ENCODE measurements around the gene UBE2D3.

UBE2D3 gene

DNA sequence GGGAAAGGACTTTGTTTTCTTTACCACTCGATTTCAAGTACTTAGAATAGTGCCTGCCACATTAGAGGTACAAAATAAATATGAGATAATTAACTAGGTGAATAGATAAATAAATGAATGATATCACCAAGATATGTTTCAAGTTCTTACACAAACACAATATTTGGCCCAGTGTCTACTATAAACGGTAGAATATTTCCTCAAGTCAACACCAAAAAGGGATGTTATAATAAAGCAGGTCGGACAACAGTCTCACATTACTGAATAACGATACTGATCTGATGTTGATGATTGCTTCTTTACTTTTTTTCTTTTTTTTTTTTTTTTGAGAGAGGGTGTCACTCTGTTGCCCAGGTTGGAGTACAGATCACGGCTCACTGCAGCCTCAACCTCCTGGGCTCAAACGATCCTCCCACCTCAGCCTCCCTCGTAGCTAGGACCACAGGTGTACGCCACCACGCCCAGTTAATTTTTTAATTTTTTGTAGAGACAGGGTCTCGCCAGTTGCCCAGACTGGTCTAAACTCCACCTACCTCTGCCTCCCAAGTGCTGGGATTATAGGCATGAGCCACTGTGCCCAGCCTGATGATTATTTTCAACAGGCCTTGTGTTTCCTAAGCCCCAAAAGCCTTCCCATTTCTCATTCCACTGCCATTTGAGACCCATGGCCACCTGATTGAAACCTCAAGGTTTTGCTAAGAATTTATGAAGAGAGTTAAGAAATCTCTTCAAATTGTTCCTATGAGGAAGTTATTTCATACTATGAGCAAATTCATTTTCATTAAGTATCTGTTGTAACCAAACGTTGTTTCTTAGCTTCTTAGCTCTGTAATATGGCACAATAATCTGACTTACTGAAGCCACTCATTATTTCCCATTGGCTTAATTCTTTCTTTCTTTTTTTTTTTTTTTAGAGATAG is 68.8 kb downstream of the UBE2D3 start:
- no peak for DNase-seq

GRCh38 chr4:102757681-102758080 is 69.7 kb downstream of the UBE2D3 start:
- DNase-seq: no peak

GRCh38 chr4:102754044-102754443 is 73.3 kb downstream of the UBE2D3 start:
- no peak for DNase-seq

GRCh38 chr4:102751941-102752340 is 75.4 kb downstream of the UBE2D3 start:
- DNase-seq: no peak

Data from amygdala (tissue), 56 donors.